ENCODE results near the gene STYK1. TPM values are rescaled to one million over a fixed set of nuclear protein-coding genes. Genes with fewer than 3 reads are reported as not detected.
"Not testable (repeated sequence)": the region's sequence is repeated elsewhere in the genome, so short reads cannot be mapped to it uniquely, and the experiment has no call there.

Gene STYK1
- total and polyA plus RNA-seq, 5 experiments from 2014 or later = 0.10 to 0.47 (median 0.19) TPM; not detected in 2

GRCh38 chr12:10582133-10582532 lies 91.7 kb downstream of the STYK1 start:
- DNase-seq, ATAC-seq, H3K4me1 Mint-ChIP-seq, H3K9me3 Mint-ChIP-seq, POLR2A ChIA-PET, H3K4me3 Mint-ChIP-seq, H3K27me3 Mint-ChIP-seq: not testable (repeated sequence)
- Mint-ChIP-seq H3K36me3 (peaks cover 3 to 12% (median 5%) of the 10 kb centered on the region in 3 donors), H3K27ac (peak overlapping the region in 2 of 10 donors; percentile 56 to 82)

- H3K4me1 Mint-ChIP-seq = peaks cover 12 to 26% (median 22%) of the 10 kb centered on the region in 4 donors
- POLR2A ChIA-PET = interaction anchor here (0.7 kb wide), 1 partner anchor 10 kb away, joined by 3 read pairs; no protein-coding TSS in a partner anchor
- DNase-seq = no peak
- no peak for ATAC-seq
- peaks cover 14 to 34% (median 24%) of the 10 kb centered on the region in 3 donors for H3K36me3 Mint-ChIP-seq
- no peak overlapping the region for H3K4me3 Mint-ChIP-seq
- H3K9me3 Mint-ChIP-seq = no peaks in the 10 kb centered on the region
- no peaks in the 10 kb centered on the region for H3K27me3 Mint-ChIP-seq
- H3K27ac Mint-ChIP-seq = peak overlapping the region in 9 of 10 donors; percentile 10 to 87 (median 67)
Measured at GRCh38 chr12:10574307-10574706, 99.5 kb downstream of the STYK1 start.

- Mint-ChIP-seq H3K27ac (peak overlapping the region in 9 of 10 donors; percentile 24 to 89 (median 70)), H3K4me1 (peaks cover 23 to 37% (median 29%) of the 10 kb centered on the region in 4 donors), H3K36me3 (peaks cover 14 to 37% (median 24%) of the 10 kb centered on the region in 3 donors)
- H3K9me3 Mint-ChIP-seq, POLR2A ChIA-PET, ATAC-seq, H3K27me3 Mint-ChIP-seq, DNase-seq, H3K4me3 Mint-ChIP-seq: not testable (repeated sequence)
Measured at GRCh38 chr12:10572021-10572490, 101.8 kb downstream of the STYK1 start.

GRCh38 chr12:10571141-10571540 lies 102.7 kb downstream of the STYK1 start:
- Mint-ChIP-seq H3K9me3 (no peaks in the 10 kb centered on the region), H3K27me3 (no peaks in the 10 kb centered on the region), H3K4me1 (peaks cover 28 to 43% (median 36%) of the 10 kb centered on the region in 4 donors), H3K4me3 (peak overlapping the region in 1 of 10 donors; percentile 12), H3K36me3 (peaks cover 14 to 37% (median 24%) of the 10 kb centered on the region in 3 donors), H3K27ac (peak overlapping the region; percentile 69 to 89 (median 81))
- DNase-seq = no peak
- POLR2A ChIA-PET = no interaction called here
- no peak for ATAC-seq

Other genes starting within 250 kb of the STYK1 start
- 1 to 10 TPM; 1.9 to 3.6 TPM for gene KLRC2, start 238.0 kb downstream of the STYK1 start, total RNA-seq
- gene KLRC2, start 238.0 kb downstream of the STYK1 start, polyA plus RNA-seq = 10 to 100 TPM in 1 of 3 donors, under 1 TPM in 2; 0.62 to 25.0 (median 0.76) TPM
- 1 to 10 TPM; 4.4 TPM for gene KLRC1, start 220.7 kb downstream of the STYK1 start, total RNA-seq
- gene KLRC1, start 220.7 kb downstream of the STYK1 start, polyA plus RNA-seq = 1 to 10 TPM in 1 of 3 donors, under 1 TPM in 2; 0.32 to 1.1 (median 0.91) TPM
- 1 to 10 TPM; 2.4 TPM for gene EIF2S3B, start 168.2 kb downstream of the STYK1 start, total RNA-seq
- gene EIF2S3B, start 168.2 kb downstream of the STYK1 start, polyA plus RNA-seq = under 1 TPM; 0.30 to 0.88 (median 0.82) TPM
- 10 to 100 TPM; 34.3 to 39.1 TPM for gene MAGOHB, start 60.4 kb downstream of the STYK1 start, total RNA-seq
- 10 to 100 TPM; 44.1 to 77.3 (median 53.9) TPM for gene MAGOHB, start 60.4 kb downstream of the STYK1 start, polyA plus RNA-seq
- 10 to 100 TPM; 86.0 to 88.6 TPM for gene YBX3, start 49.3 kb upstream of the STYK1 start, total RNA-seq
- 10 to 100 TPM; 56.6 to 80.1 (median 62.5) TPM for gene YBX3, start 49.3 kb upstream of the STYK1 start, polyA plus RNA-seq
- gene TAS2R7, start 128.6 kb upstream of the STYK1 start, total RNA-seq = not detected
- not detected for gene TAS2R7, start 128.6 kb upstream of the STYK1 start, polyA plus RNA-seq
- not detected for gene TAS2R8, start 133.2 kb upstream of the STYK1 start, total RNA-seq
- not detected for gene TAS2R8, start 133.2 kb upstream of the STYK1 start, polyA plus RNA-seq
- gene TAS2R9, start 136.1 kb upstream of the STYK1 start, total RNA-seq = not detected
- gene TAS2R9, start 136.1 kb upstream of the STYK1 start, polyA plus RNA-seq = not detected
- gene TAS2R10, start 152.3 kb upstream of the STYK1 start, total RNA-seq = 1 to 10 TPM; 1.3 TPM
- not detected for gene TAS2R10, start 152.3 kb upstream of the STYK1 start, polyA plus RNA-seq
- gene PRR4, start 175.4 kb upstream of the STYK1 start, total RNA-seq = 1 to 10 TPM; 1.8 to 2.5 TPM
- 1 to 10 TPM in 1 of 3 donors, under 1 TPM in 1, not detected in 1; 0.87 to 5.7 TPM for gene PRR4, start 175.4 kb upstream of the STYK1 start, polyA plus RNA-seq
- gene PRH1, start 210.2 kb upstream of the STYK1 start, total RNA-seq = 10 to 100 TPM; 20.8 to 27.1 TPM
- 10 to 100 TPM in 2 of 3 donors, 1 to 10 TPM in 1; 7.0 to 20.8 (median 12.4) TPM for gene PRH1, start 210.2 kb upstream of the STYK1 start, polyA plus RNA-seq
- gene TAS2R13, start 235.5 kb upstream of the STYK1 start, total RNA-seq = 1 to 10 TPM; 1.2 to 1.5 TPM
- gene TAS2R13, start 235.5 kb upstream of the STYK1 start, polyA plus RNA-seq = not detected

Measured in naive thymus-derived CD8-positive, alpha-beta T cell (primary cell).